Suprapubic skin (tissue), 3 donors: ENCODE measurements around the gene PLCB1.

Experiments used
- POLR2A ChIP-seq, 2 donors: fragments of 450-650 bp; IDR thresholded peaks; one replicate each; pipeline ENCODE4 v1.6.1; 2017; ENCODE audit warnings: antibody characterized with exemption in 2 of 2, mild to moderate bottlenecking in 2 of 2, moderate library complexity in 2 of 2
- TF ChIP-seq, protein P1 (sequence below), 2 donors: fragments of 200-600 bp in 1 of 2; fragments of 450-650 bp in 1 of 2; sonication (generic) in 1 of 2; IDR thresholded peaks; one replicate each; pipeline ENCODE4 v1.5.1; 2016 to 2019; ENCODE audit warnings: antibody characterized with exemption in 2 of 2, mild to moderate bottlenecking in 1 of 2, moderate library complexity in 1 of 2

DNA sequence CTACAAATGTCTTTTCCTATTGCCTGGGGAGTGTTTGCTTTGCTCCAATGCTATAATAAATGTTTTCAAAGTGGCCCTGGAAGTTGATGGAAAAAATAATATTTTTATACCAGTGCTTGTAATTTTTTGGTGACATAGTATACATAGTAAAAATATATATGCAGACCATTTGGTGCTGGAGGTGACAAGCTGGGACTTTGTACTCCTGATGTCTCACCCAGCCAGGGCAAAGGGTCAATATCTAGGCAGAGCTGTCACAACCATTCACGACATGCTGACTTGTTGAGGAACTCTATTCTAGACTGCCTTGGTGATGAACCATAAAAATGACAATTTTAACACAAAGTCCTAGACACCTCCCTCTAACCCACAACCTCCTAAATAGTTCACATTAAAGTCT lies 203.0 kb downstream of the PLCB1 start:
- TF ChIP-seq, protein P1, sequence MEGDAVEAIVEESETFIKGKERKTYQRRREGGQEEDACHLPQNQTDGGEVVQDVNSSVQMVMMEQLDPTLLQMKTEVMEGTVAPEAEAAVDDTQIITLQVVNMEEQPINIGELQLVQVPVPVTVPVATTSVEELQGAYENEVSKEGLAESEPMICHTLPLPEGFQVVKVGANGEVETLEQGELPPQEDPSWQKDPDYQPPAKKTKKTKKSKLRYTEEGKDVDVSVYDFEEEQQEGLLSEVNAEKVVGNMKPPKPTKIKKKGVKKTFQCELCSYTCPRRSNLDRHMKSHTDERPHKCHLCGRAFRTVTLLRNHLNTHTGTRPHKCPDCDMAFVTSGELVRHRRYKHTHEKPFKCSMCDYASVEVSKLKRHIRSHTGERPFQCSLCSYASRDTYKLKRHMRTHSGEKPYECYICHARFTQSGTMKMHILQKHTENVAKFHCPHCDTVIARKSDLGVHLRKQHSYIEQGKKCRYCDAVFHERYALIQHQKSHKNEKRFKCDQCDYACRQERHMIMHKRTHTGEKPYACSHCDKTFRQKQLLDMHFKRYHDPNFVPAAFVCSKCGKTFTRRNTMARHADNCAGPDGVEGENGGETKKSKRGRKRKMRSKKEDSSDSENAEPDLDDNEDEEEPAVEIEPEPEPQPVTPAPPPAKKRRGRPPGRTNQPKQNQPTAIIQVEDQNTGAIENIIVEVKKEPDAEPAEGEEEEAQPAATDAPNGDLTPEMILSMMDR (IDR thresholded peaks at IDR 0.05) = no peak
- no peak for TF ChIP-seq POLR2A (IDR thresholded peaks at IDR 0.05)
